HCT116 (cell line): Measurements from ENCODE around the gene TBC1D1. TPM values are rescaled to one million over a fixed set of nuclear protein-coding genes. Genes with fewer than 3 reads are reported as not detected.

Experiments used
- ATAC-seq: fragments of 200-7000 bp; cut with Tn5 transposase; 2 replicates; pipeline ENCODE4 v1.9.1; 2020; ENCODE audit warnings: mild to moderate bottlenecking, moderate library complexity
- BruUV-seq: library from RNA; stranded (reverse); fragments of 400-500 nt; replicated peaks from 2 replicates; lab custom pipeline; 2021; lab: Mats Ljungman, UMichigan
- CTCF ChIA-PET: fragments of 300-600 bp; sonication (Branson Sonifier 250); formaldehyde crosslinking; loops from one replicate; lab custom pipeline; 2021; ENCODE audit warnings: antibody characterized with exemption; lab: Charles Lee
- POLR2A ChIA-PET: fragments of 300-600, 350-600 bp; sonication (Branson Sonifier 250); formaldehyde crosslinking; loops from one replicate; lab custom pipeline; 2021; ENCODE audit warnings: antibody characterized with exemption; lab: Charles Lee
- RAD21 ChIA-PET, 2 experiments: fragments of 300-600 bp; sonication (Branson Sonifier 250); formaldehyde crosslinking; loops; one replicate each; lab custom pipeline; 2023; ENCODE audit warnings: low total read pairs in 2 of 2; ENCODE audit not compliant: uncharacterized antibody in 2 of 2, unreplicated experiment in 2 of 2, low non-redundant PET in 1 of 2; lab: Charles Lee
- DNase-seq: peaks from one replicate; pipeline ENCODE4 v3.0.0-alpha.2; 2010; ENCODE audit warnings: low read depth, low spot score
- H2AFZ ChIP-seq: fragments of 200-600 bp; shearing (Covaris generic), sonication (generic); 2 replicates; pipeline ENCODE4 v1.6.1; 2017; ENCODE audit warnings: low read depth, mixed run types, mixed read lengths, antibody characterized with exemption, low read length; ENCODE audit not compliant: poor library complexity, severe bottlenecking
- H3K27ac ChIP-seq: 2 replicates; pipeline ENCODE4 v1.5.1; 2012; ENCODE audit warnings: low read depth, low read length
- H3K27me3 ChIP-seq: fragments of 200-600 bp; sonication (generic); 2 replicates; pipeline ENCODE4 v1.6.1; 2016; ENCODE audit warnings: mixed run types, low read length, mixed read lengths; ENCODE audit not compliant: insufficient read depth
- H3K36me3 ChIP-seq, 2 experiments: fragments of 200-500 bp in 1 of 2; fragments of 200-600 bp in 1 of 2; sonication (Bioruptor generic) in 1 of 2; sonication (generic) in 1 of 2; 2 replicates each; pipeline versions ENCODE4 v1.5.1 to v1.6.1; 2014 to 2016; ENCODE audit warnings: low read length in 2 of 2, inconsistent platforms in 1 of 2, mixed read lengths in 1 of 2, mixed run types in 1 of 2; ENCODE audit not compliant: insufficient read depth in 2 of 2, control insufficient read depth in 1 of 2
- H3K4me1 ChIP-seq, 2 experiments: fragments of 200-600 bp in 1 of 2; sonication (generic) in 1 of 2; 2 replicates each; pipeline versions ENCODE4 v1.5.1 to v1.6.1; 2012 to 2017; ENCODE audit warnings: low read length in 2 of 2, inconsistent platforms in 1 of 2, mild to moderate bottlenecking in 1 of 2, mixed read lengths in 1 of 2, mixed run types in 1 of 2, moderate library complexity in 1 of 2; ENCODE audit not compliant: insufficient read depth in 2 of 2, control insufficient read depth in 1 of 2
- H3K4me2 ChIP-seq: fragments of 200-600 bp; sonication (generic); 2 replicates; pipeline ENCODE4 v1.6.1; 2017; ENCODE audit warnings: mixed run types, low read length, mixed read lengths
- H3K4me3 ChIP-seq, 2 experiments: fragments of 200-600 bp in 1 of 2; sonication (generic) in 1 of 2; replicated peaks in 1 of 2; 2 replicates each; pipeline ENCODE4 v1.5.1; 2011 to 2016; ENCODE audit warnings: low read length in 2 of 2, control low read depth in 1 of 2, low read depth in 1 of 2, mild to moderate bottlenecking in 1 of 2, mixed read lengths in 1 of 2, mixed run types in 1 of 2
- H3K79me2 ChIP-seq: fragments of 200-600 bp; sonication (generic); 2 replicates; pipeline ENCODE4 v1.6.1; 2017; ENCODE audit warnings: mild to moderate bottlenecking, mixed run types, low read length, moderate library complexity, mixed read lengths; ENCODE audit not compliant: insufficient read depth
- H3K9ac ChIP-seq: fragments of 200-600 bp; sonication (generic); 2 replicates; pipeline ENCODE4 v1.6.1; 2016; ENCODE audit warnings: low read length, mixed read lengths
- H3K9me2 ChIP-seq: fragments of 200-600 bp; sonication (generic), shearing (Covaris generic); 2 replicates; pipeline ENCODE4 v1.6.1; 2017; ENCODE audit warnings: mixed run types, mild to moderate bottlenecking, moderate library complexity; ENCODE audit not compliant: insufficient read depth
- H3K9me3 ChIP-seq, 2 experiments: fragments of 200-500 bp in 1 of 2; fragments of 200-600 bp in 1 of 2; sonication (Bioruptor generic) in 1 of 2; sonication (generic) in 1 of 2; 2 replicates each; pipeline ENCODE4 v1.6.1; 2014 to 2017; ENCODE audit warnings: low read length in 2 of 2, mixed read lengths in 2 of 2, inconsistent platforms in 1 of 2, low read depth in 1 of 2, mild to moderate bottlenecking in 1 of 2, mixed run types in 1 of 2, moderate library complexity in 1 of 2; ENCODE audit not compliant: control insufficient read depth in 1 of 2, insufficient read depth in 1 of 2
- H4K20me1 ChIP-seq: fragments of 200-600 bp; sonication (generic), shearing (Covaris generic); 2 replicates; pipeline ENCODE4 v1.6.1; 2017; ENCODE audit warnings: mixed run types, mild to moderate bottlenecking, moderate library complexity; ENCODE audit not compliant: insufficient read depth
- CBX3 ChIP-seq: IDR thresholded peaks from 2 replicates; pipeline ENCODE4 v1.6.1; 2012; ENCODE audit warnings: low read depth
- CEBPB ChIP-seq: IDR thresholded peaks from 2 replicates; pipeline ENCODE4 v1.6.1; 2012; ENCODE audit warnings: low read depth
- CTCF ChIP-seq, 3 experiments: fragments of 200-600 bp in 1 of 3; sonication (generic) in 1 of 3; IDR thresholded peaks in 2 of 3; conservative IDR thresholded peaks in 1 of 3; 2 replicates each; pipeline ENCODE4 v1.5.1; 2012 to 2017; ENCODE audit warnings: low read depth in 2 of 3, low read length in 2 of 3, antibody characterized with exemption in 1 of 3, borderline replicate concordance in 1 of 3, control low read depth in 1 of 3, mild to moderate bottlenecking in 1 of 3, mixed read lengths in 1 of 3, mixed run types in 1 of 3, moderate library complexity in 1 of 3; ENCODE audit not compliant: insufficient read depth in 1 of 3
- EGR1 ChIP-seq: IDR thresholded peaks from 2 replicates; pipeline ENCODE4 v1.6.1; 2012; ENCODE audit warnings: low read depth
- ELF1 ChIP-seq: IDR thresholded peaks from 2 replicates; pipeline ENCODE4 v1.6.1; 2012; ENCODE audit warnings: low read depth, borderline replicate concordance
- EZH2 ChIP-seq: fragments of 200-600 bp; sonication (generic); IDR thresholded peaks from 2 replicates; pipeline ENCODE4 v1.6.1; 2017; ENCODE audit warnings: antibody characterized with exemption, mixed run types
- EZH2phosphoT487 ChIP-seq: fragments of 200-600 bp; IDR thresholded peaks from 2 replicates; pipeline ENCODE4 v1.6.1; 2018; ENCODE audit warnings: antibody characterized with exemption, borderline replicate concordance
- FOSL1 ChIP-seq: IDR thresholded peaks from 2 replicates; pipeline ENCODE4 v1.6.1; 2012; ENCODE audit warnings: low read depth
- JUND ChIP-seq: IDR thresholded peaks from 2 replicates; pipeline ENCODE4 v1.6.1; 2012
- MAX ChIP-seq: IDR thresholded peaks from 2 replicates; pipeline ENCODE4 v1.6.1; 2012
- RAD21 ChIP-seq: IDR thresholded peaks from 2 replicates; pipeline ENCODE4 v1.6.1; 2012; ENCODE audit warnings: low read depth, mild to moderate bottlenecking
- REST ChIP-seq: IDR thresholded peaks from 2 replicates; pipeline ENCODE4 v1.6.1; 2012; ENCODE audit warnings: low read depth
- SIN3A ChIP-seq: IDR thresholded peaks from 2 replicates; pipeline ENCODE4 v1.6.1; 2012; ENCODE audit warnings: low read depth
- SP1 ChIP-seq: IDR thresholded peaks from 2 replicates; pipeline ENCODE4 v1.6.1; 2012; ENCODE audit warnings: low read depth
- TCF7L2 ChIP-seq: IDR thresholded peaks from 2 replicates; pipeline ENCODE4 v1.7.0; 2011; ENCODE audit warnings: borderline replicate concordance, inconsistent platforms; ENCODE audit not compliant: insufficient read depth, insufficient read length; ENCODE audit errors: extremely low read depth
- YY1 ChIP-seq: IDR thresholded peaks from 2 replicates; pipeline ENCODE4 v1.6.1; 2011; ENCODE audit warnings: low read length, low read depth, moderate library complexity, mild to moderate bottlenecking; ENCODE audit not compliant: insufficient replicate concordance; ENCODE audit errors: extremely low read depth
- ZFX ChIP-seq: fragments of 450-650 bp; IDR thresholded peaks from 2 replicates; pipeline ENCODE4 v1.6.1; 2017
- intact Hi-C: fragments of 100-400 bp; cut with micrococcal nuclease; formaldehyde crosslinking; loops from 2 replicates; pipeline ENCODE4 v1.10.0; 2022
- total RNA-seq: library from RNA; stranded (reverse); gene quantifications from one replicate; pipeline ENCODE4 v1.2.1, GENCODE V29; 2021; ENCODE audit not compliant: unreplicated experiment

The TBC1D1 gene
- total RNA-seq, 1 experiment from 2014 or later, result 82.7 TPM

DNA sequence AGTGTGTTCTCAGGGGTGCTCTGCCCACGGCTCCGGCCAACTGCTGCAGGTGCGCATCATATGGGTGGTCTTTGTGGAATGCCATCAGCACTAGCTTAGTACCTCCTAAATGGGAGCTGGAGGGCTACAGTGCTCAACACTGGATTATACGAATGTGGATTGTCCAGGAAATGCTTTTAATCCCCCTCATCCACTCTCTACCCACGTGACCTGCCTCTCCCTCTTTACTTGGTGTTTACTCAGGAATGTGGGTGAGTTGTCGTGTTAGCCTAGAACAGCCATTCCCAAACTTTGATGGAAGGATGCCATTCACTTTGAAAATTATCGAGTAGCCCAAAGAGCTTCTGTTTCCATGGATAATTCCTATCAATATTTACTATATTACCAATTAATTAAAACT lies 220.1 kb downstream of the TBC1D1 start:
- Histone ChIP-seq H3K27me3 (no peaks in the 10 kb centered on the region), H3K9ac (no peak overlapping the region)
- POLR2A ChIA-PET, result interaction anchor here (1.3 kb wide), 1 partner anchor 9 kb away, joined by 3 read pairs; no protein-coding TSS in a partner anchor
- no peak for TF ChIP-seq ZFX
- no peak for TF ChIP-seq RAD21
- no peak for TF ChIP-seq SP1
- TF ChIP-seq CTCF (IDR thresholded peaks at IDR 0.05 in 2 of 3, conservative IDR thresholded peaks at IDR 0.05 in 1 of 3; ENCODE audit: borderline replicate concordance in 1 of 3, insufficient read depth in 1 of 3, low read depth in 2 of 3, low read length in 2 of 3), result no peak
- no peak for TF ChIP-seq CBX3
- TF ChIP-seq, all 23 proteins: peak for 0
- H3K27ac ChIP-seq, result no peak overlapping the region
- ATAC-seq, result no peak
- no peaks in the 10 kb centered on the region for H3K9me3 ChIP-seq
- no peak overlapping the region for H2AFZ ChIP-seq
- no peak for DNase-seq
- H3K4me1 ChIP-seq, result no peaks in the 10 kb centered on the region
- no peaks in the 10 kb centered on the region for H3K9me2 ChIP-seq
- no peak overlapping the region for H3K4me2 ChIP-seq
- no TSS peak for BruUV-seq
- no peak overlapping the region for H3K4me3 ChIP-seq
- ChIA-PET CTCF (no interaction called here), RAD21 (no interaction called here)
- no peaks in the 10 kb centered on the region for H3K79me2 ChIP-seq
- H3K36me3 ChIP-seq, result peaks cover 0 to 3% of the 10 kb centered on the region in 2 experiments; a peak in 1 of 4 replicates
- H4K20me1 ChIP-seq, result no peaks in the 10 kb centered on the region
- intact Hi-C loops, result no loop called here

DNA sequence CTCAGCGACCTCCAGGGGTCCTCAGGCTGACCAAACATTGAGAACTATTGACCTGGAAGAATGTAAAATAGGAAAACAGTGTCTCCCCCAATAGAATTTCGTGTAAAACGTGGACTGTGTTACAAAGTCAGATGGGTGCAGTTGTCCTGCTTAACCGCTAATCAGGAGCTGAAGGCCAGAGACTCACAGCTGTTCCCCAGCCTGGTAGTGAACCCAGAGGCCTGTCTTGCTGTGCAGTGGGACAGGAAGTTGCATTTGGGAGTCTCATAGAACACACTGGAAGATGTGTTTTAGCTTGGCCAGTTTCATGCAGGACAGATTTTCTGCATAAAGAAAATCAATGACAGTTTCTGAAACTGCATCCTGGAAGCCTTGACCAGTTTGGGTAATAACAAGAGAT lies 220.8 kb downstream of the TBC1D1 start:
- H3K27me3 ChIP-seq, result no peaks in the 10 kb centered on the region
- no peak overlapping the region for H3K9ac ChIP-seq
- TF ChIP-seq EZH2 (no peak), ZFX (no peak), TCF7L2 (no peak), CBX3 (no peak), MAX (no peak), RAD21 (no peak), FOSL1 (no peak), ELF1 (no peak), CEBPB (no peak), EGR1 (no peak), SP1 (no peak), SIN3A (no peak), YY1 (no peak), REST (no peak), JUND (no peak), EZH2phosphoT487 (no peak)

More for the DNA sequence above, 220.8 kb downstream of the TBC1D1 start:
- CTCF ChIA-PET, result no interaction called here
- H3K9me2 ChIP-seq, result no peaks in the 10 kb centered on the region
- H3K9me3 ChIP-seq, result no peaks in the 10 kb centered on the region
- H4K20me1 ChIP-seq, result no peaks in the 10 kb centered on the region
- no peak overlapping the region for H3K4me3 ChIP-seq
- intact Hi-C loops, result no loop called here
- POLR2A ChIA-PET, result interaction anchor here (1.3 kb wide), 1 partner anchor 8 kb away, joined by 3 read pairs; no protein-coding TSS in a partner anchor
- no peak overlapping the region for H3K27ac ChIP-seq
- DNase-seq (no peak), ATAC-seq (no peak)
- RAD21 ChIA-PET, result no interaction called here
- no TSS peak for BruUV-seq
- H3K36me3 ChIP-seq, result peaks cover 0 to 8% of the 10 kb centered on the region in 2 experiments; a peak in 1 of 4 replicates
- no peak overlapping the region for H2AFZ ChIP-seq
- H3K4me2 ChIP-seq, result no peak overlapping the region
- no peaks in the 10 kb centered on the region for H3K79me2 ChIP-seq
- H3K4me1 ChIP-seq, result no peaks in the 10 kb centered on the region
